GM18519 (cell line): ENCODE data around the gene PURB.
"Not testable (repeated sequence)": the region's sequence is repeated elsewhere in the genome, so short reads cannot be mapped to it uniquely, and the experiment has no call there.

Experiments
- ATAC-seq: cut with Tn5 transposase; IDR thresholded peaks from one replicate; pipeline ENCODE4 v1.9.1; 2021; ENCODE audit warnings: mild to moderate bottlenecking, moderate library complexity; ENCODE audit not compliant: unreplicated experiment, low FRiP score

The PURB gene

DNA sequence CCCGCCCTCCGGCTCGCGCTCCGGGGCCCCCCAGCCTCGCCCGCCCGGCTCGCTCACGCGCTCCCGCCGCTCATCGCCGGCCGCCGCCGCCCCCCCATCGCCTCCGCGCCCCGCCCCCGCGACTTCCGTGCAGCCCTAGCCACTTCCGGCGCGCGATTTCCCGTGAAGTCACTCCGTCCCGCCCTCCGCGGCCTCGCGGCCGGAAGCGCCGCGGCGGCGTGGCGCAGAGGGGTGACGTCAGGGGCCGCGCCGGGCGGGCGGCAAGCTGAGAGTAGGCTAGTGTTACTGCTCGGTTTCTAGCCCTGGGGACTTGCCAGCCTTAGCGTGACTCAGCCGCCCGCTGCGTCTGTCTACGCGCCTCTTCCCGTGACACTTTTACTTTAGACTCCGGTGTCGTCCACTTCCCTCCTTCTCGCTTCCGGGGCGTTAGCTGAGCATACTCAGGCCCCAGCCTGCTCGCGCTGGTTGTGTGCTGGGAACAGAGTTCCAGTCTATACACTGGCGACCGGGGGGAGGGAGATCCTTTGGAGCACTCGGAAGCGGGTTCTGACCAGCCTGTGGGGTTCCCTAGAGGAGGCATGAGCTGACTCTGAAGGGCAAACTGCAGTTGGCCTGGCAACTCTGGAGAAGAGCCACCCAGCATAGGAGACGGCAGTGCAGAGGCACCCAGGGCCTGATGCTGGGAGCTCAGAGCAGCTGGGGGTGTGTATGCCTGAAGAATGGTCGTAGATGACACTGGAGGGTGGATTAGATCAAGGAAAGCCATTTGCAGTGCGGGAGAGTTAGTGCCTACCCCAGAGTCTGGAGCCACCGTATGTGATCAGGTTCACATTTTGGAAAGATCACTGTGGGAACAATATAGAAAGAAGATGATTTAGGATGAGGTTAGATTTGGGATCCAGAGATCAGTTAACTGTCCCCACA, at the start of gene PURB:
TSS of gene PURB (minus strand) at position 137 of the 924 bp plus-strand sequence. CDS start 182 bp downstream, outside the sequence.
- peak; percentile 74 for ATAC-seq

DNA sequence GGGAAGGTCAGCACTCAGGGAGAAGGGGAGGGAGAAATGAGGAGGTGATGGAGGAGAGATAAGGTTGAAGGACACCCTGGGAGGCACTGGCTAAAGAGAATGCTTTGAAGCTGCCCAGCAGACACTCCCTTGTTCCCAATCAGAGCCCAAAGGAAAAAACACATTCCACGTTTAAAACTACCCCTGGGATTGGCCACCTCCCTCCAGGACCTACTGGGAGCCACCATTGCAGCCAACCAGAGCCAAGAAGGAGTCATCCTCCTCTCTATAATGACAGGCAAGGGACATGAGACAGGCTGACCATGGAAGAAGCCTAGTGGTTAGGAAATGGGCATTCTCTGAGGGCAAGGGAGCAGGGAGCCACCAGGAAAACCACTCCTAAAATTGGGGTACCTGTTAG, 49.7 kb upstream of the PURB start:
- no peak for ATAC-seq

DNA sequence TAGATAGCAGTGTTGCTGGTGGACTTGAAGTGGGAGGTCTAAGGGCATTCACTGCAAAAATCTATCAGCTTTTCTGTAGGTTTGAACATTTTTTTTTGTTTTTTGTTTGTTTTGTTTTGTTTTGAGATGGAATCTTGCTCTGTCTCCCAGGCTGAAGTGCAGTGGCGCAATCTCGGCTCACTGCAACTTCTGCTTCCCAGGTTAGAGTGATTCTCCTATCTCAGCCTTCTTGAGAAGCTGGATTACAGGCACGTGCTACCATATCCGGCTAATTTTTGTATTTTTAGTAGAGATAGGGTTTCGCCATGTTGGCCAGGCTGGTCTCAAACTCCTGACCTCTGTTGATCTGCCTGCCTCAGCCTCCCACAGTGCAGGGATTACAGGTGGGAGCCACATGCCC, 49.2 kb upstream of the PURB start:
- not testable (repeated sequence) for ATAC-seq

DNA sequence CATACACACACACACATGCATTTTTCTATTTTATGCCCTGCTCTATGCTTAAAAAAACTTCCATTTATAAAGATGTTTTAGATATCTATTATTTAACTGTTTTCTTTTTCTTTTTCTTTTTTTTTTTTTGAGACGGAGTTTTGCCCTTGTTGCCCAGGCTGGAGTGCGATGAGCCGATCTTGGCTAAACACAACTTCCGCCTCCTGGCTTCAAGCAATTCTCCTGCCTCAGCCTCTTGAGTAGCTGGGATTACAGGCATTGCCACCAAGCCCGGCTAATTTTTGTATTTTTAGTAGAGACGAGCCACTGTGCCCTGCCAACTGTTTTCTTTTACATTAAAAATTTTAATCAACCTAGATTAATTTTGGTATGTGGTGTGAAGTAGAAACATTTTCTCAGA, 45.6 kb upstream of the PURB start:
- no peak for ATAC-seq

DNA sequence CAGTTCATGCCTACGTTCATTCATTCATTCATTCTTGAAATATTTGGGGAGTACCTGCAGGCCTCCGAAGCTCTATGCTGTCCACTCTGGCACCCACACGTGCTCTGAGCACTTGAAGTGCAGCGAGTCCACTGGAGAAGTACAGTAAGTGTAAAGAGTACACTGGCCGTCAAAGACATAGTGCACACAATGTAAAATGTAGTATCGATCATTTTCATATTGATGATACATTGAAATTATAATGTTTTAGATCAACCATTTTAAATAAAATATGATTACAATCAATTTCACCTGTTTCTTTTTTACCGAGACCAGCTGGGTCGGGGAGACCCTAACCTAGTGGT, 37.0 kb upstream of the PURB start:
- no peak for ATAC-seq

DNA sequence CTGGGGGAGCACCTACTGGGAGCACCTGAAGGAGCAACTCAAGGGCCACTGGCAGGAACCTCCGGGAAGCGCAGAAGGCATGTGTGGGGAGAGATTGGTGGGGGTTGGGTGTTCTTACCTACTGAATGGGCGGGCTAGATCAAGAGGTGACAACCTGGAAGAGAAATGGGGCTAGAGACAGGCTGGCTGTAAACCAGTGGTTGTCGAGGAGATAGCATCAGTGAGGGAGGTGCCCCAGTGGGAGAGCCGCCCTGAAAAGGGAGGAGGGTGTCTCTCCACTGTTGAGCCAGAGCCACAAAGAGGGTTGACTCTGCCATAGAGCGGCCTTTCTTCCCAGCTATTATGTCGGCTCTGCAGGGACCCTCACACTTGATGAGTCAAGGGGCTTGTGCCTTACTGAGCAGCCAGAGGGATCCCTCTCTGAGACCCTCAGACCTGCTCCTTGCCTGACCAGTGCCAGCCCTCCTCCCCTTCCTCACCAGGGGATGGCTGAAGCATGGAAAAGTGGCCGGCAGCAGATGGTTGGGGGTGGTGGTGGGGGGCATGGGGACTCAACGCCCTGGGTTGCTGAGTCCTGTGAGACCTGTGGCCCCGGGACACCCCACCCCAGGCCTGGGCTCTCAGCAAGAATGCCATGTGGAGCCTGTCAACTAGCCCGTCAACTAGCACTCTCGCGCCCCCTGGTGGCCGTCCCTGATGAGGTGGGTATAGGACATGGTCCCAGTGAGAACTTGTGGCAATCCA, 36.4 kb upstream of the PURB start:
- ATAC-seq: no peak

DNA sequence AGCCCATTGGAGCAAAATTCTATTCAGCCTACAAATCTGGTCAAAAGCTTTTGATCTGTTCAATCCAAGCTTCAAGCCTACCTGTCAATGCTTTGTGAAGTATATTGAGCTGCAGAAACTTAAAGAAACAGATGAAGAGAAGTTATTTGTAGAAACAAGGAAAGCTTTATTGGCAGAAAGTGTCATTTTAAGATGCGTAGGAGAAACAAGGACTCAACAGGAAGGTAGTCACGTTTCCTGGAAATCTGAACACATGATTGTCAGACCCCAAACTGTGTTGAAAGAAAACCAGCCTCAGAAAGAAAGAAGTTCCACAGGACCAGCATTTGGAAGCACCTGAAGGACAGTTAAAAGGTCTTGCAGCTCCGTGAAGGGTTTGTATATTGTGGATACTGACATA, 34.8 kb upstream of the PURB start:
- no peak for ATAC-seq

DNA sequence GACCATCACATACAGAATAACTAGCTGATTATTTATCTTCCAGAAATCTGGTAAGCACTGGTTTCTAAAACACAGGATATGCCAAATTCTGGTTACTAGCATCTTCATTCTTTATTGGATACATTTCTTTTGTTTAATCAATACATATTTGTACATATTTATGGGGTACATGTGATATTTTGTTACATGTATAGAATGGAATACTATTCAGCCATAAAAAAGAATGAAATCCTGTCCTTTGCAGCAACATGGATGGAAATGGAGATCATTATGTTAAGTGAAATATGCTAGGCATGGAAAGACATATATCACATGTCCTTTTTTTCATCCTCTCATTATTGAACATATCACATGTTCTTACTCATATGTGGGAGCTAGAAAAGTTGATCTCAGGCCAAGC, 32.7 kb upstream of the PURB start:
- no peak for ATAC-seq

DNA sequence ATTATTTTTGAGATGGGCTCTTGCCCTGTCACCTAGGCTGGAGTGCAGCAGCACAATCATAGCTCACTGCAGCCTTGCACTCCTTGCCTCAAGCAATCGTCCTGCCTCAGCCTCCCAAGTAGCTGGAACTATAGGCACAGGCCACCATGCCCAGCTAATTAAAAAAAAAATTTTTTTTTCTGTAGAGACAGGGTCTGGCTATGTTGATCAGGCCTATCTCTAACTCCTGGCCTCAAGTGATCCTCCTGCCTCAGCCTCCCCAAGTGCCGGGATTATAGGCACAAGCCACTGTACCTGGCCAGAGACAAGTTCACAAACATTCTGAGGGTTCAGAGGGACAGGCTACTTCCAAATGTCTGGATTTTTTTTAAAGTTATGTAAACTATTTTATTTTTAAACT, 32.1 kb upstream of the PURB start:
- no peak for ATAC-seq

DNA sequence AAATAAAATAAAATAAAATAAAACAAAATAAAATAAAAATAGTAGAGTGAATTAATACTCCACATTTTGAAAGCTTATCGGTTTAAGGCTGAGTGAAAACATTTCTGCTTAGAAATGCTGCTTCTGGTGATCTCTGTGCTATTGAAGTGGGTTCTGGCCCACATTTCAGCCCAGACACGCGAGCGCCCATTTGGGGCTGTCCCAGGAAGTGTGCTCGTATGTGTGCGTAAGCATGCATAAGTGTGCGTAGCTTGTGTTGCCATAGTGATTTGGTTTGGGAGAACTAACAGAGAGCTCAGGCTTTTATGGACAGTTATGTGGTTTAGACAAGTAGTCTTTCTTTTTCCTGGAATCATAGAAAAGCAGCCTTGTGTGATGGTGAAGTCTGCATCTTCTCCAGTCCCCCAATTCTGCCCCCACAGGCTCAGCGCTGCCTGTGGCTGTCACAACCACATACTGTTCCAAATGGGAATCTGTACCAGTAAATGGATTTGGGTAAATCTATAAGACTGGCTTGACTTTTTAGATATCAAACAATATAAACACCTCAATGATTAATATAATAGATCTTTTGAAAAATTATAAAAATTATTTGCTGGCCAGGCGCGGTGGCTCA, 29.8 kb upstream of the PURB start:
- ATAC-seq: no peak

DNA sequence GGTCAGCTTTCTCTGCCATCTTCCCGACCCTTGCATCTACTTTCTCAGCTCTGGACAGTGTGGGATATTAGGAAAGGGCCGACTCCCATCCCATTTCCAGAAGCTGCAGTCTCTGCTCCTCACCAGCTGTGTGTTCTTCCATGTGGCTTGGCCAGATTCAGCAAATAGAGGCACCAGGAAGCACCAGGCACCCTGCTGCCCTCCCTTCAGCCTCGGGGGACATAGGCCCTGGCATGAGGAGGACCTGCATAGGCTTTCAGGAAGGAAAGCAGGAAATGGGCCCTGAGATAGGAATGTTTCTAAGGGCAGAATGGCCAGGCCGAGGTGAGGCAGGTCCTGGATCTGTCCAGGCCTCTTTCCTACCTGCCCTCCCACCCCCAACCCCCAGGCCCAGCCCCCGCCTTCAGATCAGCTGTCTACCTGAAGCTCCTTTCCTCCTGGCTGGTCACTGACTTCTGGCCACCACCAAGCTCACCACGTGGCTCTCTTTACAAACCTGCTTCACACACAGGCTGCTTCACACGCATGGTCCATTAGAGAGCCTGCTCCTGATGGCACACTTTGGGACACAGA, 27.5 kb upstream of the PURB start:
- ATAC-seq: no peak

DNA sequence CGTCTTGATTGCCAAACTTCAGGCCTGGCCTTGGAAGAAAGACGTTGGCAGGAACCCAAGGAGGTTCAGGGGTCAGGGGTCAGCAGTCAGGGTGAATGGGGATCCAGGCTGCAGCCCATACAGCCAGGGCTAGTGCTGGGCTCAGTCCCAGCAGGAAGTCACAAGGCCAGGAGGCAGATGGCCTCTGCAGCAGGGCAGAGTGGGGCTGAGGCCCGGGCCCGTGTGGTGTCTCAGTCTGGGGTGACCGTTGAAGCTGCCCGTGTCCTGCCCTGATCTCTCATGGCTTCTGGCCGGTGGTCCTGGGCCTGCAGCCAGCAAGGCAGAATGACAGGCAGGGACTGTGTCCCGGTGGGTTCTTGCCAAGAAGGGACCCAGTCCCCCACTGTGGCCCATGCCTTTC, 26.6 kb upstream of the PURB start:
- no peak for ATAC-seq

DNA sequence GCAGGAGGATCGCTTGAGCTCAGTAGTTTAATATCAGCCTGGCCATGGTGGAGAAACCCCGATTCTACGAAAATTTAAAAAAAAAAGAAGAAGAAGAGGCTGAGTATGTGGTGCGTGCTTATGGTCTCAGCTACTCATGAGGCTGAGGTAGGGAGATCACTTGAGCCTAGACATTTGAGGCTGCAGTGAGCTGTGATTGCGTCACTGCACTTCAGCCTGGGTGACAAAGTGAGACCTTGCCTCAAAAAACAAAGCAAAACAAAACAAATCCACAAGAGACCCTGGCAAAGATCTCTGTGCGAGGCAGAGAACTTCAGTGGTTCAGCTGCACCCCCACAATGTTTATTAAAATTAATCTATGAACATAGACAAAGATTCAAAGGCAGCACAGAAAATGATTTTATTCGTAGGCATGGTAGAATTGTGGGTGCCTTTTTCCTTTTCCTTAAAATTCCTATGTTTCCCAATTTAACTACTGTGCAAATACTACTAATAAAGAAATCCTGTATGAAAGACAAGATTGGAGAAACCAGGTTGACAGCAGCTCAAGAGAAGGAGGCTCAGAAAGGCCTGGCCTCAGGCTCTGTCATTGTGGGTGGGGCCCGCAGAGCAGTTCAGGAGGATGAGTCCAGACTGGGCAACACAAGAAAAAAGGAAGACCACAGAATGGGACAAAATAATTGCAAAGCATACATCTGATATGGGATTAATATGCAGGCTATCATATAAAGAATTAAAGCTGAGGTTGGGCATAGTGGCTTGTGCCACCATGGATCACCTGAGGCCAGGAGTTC, 24.5 kb upstream of the PURB start:
- ATAC-seq: no peak

DNA sequence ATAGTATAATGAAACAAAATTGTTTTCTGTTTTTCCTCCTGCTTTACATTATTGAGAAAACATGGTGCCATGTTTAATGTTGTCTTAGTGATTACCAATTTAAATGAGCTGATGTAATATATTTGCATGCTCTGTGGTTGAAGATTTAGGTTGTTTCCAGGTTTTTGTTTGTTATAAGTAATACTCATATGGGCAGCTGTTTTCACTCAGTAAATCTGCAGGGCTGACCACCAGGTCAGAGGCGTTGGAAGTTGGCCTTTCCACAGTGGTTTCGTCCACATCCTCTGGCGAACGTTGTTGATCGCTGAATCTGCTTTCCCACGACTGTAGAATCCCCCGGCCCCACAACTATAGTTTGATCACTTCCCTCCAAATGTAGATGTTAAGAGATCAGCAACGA, 21.6 kb upstream of the PURB start:
- ATAC-seq: no peak

DNA sequence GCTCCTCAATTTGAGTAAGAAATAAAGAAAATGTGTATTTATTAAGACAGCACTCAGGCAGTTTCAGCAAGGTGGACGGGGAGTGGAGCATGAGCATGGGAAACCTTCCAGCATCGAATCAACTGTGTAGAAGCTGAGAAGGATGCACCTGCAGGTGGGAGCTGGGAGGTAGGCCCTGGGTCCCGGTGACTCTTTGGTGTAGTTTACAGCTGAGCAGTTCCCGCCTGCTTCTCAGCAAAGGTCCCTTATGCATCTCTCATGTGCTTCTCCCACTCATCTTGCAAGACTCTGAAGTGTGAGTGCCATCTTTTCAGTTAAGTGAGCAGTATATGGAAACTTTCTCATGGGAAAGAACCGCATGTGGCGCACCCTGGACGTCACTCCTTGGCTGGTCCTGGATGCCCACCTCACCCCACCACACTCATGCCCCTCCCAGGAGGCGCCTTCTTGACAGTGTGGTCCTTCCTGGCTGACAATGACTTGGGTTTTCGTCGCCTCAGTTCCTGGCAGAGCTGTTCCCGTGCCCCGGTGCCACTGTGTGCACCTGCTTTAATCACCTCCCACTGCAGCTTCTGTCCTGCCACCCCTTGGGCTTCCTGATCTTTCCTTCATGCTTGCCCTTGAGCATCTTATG, 19.8 kb upstream of the PURB start:
- ATAC-seq: no peak

DNA sequence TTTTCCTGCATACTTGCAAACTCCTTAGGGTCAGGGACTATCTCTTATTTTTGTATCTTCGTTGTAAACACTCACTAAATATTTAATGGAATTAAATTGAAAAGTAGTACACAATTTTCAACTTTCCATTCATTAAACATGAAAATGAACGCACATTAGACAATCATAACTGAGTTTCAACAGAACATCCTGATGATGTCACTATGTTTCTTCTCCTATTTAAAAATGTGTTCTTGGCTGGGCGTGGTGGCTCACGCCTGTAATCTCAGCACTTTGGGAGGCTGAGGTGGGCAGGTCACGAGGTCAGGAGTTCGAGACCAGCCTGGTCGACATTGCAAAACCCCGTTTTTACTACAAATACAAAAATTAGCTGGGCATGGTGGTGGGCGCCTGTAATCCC, 14.1 kb upstream of the PURB start:
- ATAC-seq: no peak

DNA sequence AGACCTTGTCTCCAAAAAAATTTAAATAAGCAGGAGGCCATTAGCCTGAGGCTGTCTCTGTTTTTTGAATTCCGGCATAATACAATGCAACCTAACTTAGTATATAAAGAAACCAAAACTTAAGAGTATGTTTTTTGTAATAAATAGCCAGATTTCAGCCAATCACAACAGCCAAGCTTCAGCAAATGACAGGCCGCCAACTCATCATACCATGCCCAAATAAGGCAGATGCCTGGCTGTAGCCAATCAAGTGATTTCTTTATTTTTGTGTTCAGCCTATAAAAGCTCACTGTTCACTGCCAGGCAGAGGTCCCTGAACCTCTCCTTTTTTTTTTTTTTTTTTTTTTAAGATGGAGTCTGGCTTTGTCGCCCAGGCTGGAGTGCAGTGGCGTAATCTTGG, 12.7 kb upstream of the PURB start:
- no peak for ATAC-seq

DNA sequence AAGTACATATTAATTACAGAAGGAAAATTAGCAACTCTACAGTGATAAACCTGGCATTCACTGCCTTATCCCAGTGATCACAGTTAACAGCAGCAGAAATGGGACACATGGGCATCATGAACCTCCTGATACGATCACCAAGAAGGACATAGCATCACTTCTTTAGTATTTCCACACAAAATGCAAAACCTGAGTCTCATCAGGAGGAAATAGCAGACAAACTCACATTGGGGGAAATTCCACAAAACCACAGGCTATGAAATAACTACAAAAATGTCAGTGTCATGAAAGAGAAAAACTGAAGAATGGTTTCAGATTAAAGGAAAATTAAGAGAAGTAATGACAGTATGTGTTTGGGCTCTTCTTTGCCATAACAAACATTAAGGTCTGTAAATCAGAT, 12.0 kb upstream of the PURB start:
- ATAC-seq: no peak

DNA sequence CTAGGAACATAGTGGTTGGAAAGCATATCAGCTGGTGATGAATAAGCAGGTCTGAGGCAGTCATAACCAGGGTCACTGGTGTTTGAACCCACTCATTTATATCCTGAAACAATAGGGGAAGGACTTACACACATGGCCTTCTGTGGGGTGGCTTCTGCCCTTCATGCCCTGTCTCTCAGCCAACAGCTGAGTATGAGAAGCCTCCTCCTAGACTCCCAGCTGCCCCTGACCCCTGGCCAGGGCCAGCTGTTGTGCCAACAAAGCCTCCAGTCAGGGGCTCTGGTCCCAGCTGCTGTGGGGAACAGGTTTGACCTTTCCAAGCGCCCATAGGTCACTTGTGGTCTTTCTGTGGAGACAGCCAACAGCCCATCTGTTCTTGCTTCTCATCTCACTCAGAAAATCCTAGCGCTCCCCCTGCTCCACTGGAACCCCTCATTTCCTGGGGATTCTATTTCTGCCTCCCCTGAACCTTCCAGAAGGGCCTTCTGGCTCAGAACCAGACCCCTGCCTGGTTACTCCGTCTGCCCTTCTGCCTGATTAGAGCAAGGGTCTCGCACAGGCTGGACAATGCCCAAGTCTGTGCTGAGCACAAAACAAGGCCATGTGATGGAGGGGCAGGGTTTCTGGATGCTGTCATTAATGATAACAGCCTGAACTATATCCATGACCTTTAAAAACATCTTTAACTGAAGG, 9.7 kb upstream of the PURB start:
- no peak for ATAC-seq
